Panc1 (cell line): ENCODE data around the gene SMARCA1. TPM values are rescaled to one million over a fixed set of nuclear protein-coding genes. Genes with fewer than 3 reads are reported as not detected.

Experiments
- ATAC-seq: fragments of 200-7000 bp; cut with Tn5 transposase; 2 replicates; pipeline ENCODE4 v1.9.1; 2020; ENCODE audit warnings: mild to moderate bottlenecking, moderate library complexity
- BruUV-seq: library from RNA; stranded (reverse); fragments of 400-500 nt; replicated peaks from 2 replicates; lab custom pipeline; 2021; lab: Mats Ljungman, UMichigan
- CTCF ChIA-PET: fragments of 300-600 bp; sonication (Branson Sonifier 250); formaldehyde crosslinking; loops from one replicate; lab custom pipeline; 2022; ENCODE audit warnings: antibody characterized with exemption; lab: Charles Lee
- POLR2A ChIA-PET: fragments of 300-600 bp; sonication (Branson Sonifier 250); formaldehyde crosslinking; loops from one replicate; lab custom pipeline; 2022; ENCODE audit warnings: antibody characterized with exemption; lab: Charles Lee
- DNase-seq: peaks from one replicate; pipeline ENCODE4 v3.0.0-alpha.2; 2010; ENCODE audit warnings: low read depth, low spot score
- H3K27ac ChIP-seq: 2 replicates; pipeline ENCODE4 v1.5.1; 2011; ENCODE audit warnings: mild to moderate bottlenecking, low read length, inconsistent platforms
- H3K27me3 ChIP-seq: fragments of 200-500 bp; sonication (Bioruptor generic); 2 replicates; pipeline ENCODE4 v1.6.0; 2014; ENCODE audit warnings: low read length, inconsistent platforms; ENCODE audit not compliant: control insufficient read depth, insufficient read depth
- H3K36me3 ChIP-seq: fragments of 200-500 bp; sonication (Bioruptor generic); 2 replicates; pipeline ENCODE4 v1.5.1; 2014; ENCODE audit warnings: inconsistent platforms, mild to moderate bottlenecking, low read length, moderate library complexity; ENCODE audit not compliant: control insufficient read depth, insufficient read depth
- H3K4me1 ChIP-seq: 2 replicates; pipeline ENCODE4 v1.5.1; 2011; ENCODE audit warnings: inconsistent platforms, mild to moderate bottlenecking, low read length, moderate library complexity; ENCODE audit not compliant: control insufficient read depth, insufficient read depth
- H3K4me3 ChIP-seq, 2 experiments: 2 replicates each; pipeline ENCODE4 v1.5.1; 2011 to 2012; ENCODE audit warnings: low read depth in 2 of 2, low read length in 2 of 2, mild to moderate bottlenecking in 2 of 2, inconsistent platforms in 1 of 2, moderate library complexity in 1 of 2
- H3K9me3 ChIP-seq: fragments of 200-500 bp; sonication (Bioruptor generic); 2 replicates; pipeline ENCODE4 v1.5.1; 2014; ENCODE audit warnings: low read depth, mild to moderate bottlenecking, inconsistent platforms, low read length, moderate library complexity; ENCODE audit not compliant: control insufficient read depth, insufficient read depth
- POLR2AphosphoS5 ChIP-seq: IDR thresholded peaks from 2 replicates; pipeline ENCODE4 v1.6.1; 2012; ENCODE audit warnings: mild to moderate bottlenecking, low read depth, low read length, moderate library complexity
- SIN3A ChIP-seq: IDR thresholded peaks from 2 replicates; pipeline ENCODE4 v1.6.1; 2012; ENCODE audit warnings: low read depth, mild to moderate bottlenecking, low read length, moderate library complexity, borderline replicate concordance; ENCODE audit not compliant: insufficient read depth
- TCF7L2 ChIP-seq: IDR thresholded peaks from 2 replicates; pipeline ENCODE4 v1.6.1; 2011; ENCODE audit warnings: mild to moderate bottlenecking, low read depth, low read length, inconsistent platforms
- in situ Hi-C: cut with HindIII; loops from 2 replicates; pipeline ENCODE4 v1.10.0; 2016; ENCODE audit warnings: low sequenced_read_pairs, low pct_unique_long_range_greater_than_20kb
- intact Hi-C: fragments of 100-400 bp; cut with micrococcal nuclease; formaldehyde crosslinking; loops from one replicate; pipeline ENCODE4 v1.10.0; 2022; ENCODE audit not compliant: unreplicated experiment
- total RNA-seq: library from RNA; stranded (reverse); gene quantifications from one replicate; pipeline ENCODE4 v1.2.1, GENCODE V29; 2021; ENCODE audit not compliant: unreplicated experiment
- TF ChIP-seq, protein P1 (sequence below): fragments of 450-650 bp; IDR thresholded peaks from 2 replicates; pipeline ENCODE4 v1.5.1; 2017; ENCODE audit warnings: mild to moderate bottlenecking
- TF ChIP-seq, protein P2 (sequence below), 2 experiments: IDR thresholded peaks; 2 replicates each; pipeline ENCODE4 v1.6.1; 2011 to 2012; ENCODE audit warnings: low read depth in 2 of 2, control low read depth in 1 of 2, low read length in 1 of 2, mild to moderate bottlenecking in 1 of 2, moderate library complexity in 1 of 2; ENCODE audit not compliant: insufficient read depth in 1 of 2

The SMARCA1 gene
- total RNA-seq, 1 experiment from 2014 or later, result 130 TPM

DNA sequence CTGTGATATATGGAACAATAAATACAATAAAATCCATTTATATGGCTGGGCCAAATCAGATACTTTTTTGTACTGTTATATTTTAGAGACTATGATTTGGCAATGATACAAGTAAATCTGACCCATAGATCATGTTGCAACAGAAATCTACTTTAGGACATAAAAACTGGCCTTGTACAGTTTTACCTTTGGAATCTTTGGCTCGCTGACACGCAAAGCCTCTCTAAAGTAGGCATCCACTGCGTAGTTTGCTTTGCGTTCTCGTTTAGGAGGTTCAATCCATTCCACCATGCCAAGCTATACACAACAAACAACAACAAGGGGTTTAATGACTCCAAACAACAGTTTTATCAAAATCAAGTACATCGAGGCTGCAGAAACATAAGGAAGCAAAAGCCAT lies 42.4 kb downstream of the SMARCA1 start:
- BruUV-seq, result no TSS peak
- Histone ChIP-seq H3K27ac (no peak overlapping the region), H3K9me3 (no peaks in the 10 kb centered on the region), H3K4me1 (no peaks in the 10 kb centered on the region), H3K27me3 (no peaks in the 10 kb centered on the region), H3K36me3 (peaks cover 38% of the 10 kb centered on the region), H3K4me3 (no peak overlapping the region)
- no peak for DNase-seq
- no peak for ATAC-seq
- TF ChIP-seq SIN3A, result no peak
- TF ChIP-seq, protein P1, sequence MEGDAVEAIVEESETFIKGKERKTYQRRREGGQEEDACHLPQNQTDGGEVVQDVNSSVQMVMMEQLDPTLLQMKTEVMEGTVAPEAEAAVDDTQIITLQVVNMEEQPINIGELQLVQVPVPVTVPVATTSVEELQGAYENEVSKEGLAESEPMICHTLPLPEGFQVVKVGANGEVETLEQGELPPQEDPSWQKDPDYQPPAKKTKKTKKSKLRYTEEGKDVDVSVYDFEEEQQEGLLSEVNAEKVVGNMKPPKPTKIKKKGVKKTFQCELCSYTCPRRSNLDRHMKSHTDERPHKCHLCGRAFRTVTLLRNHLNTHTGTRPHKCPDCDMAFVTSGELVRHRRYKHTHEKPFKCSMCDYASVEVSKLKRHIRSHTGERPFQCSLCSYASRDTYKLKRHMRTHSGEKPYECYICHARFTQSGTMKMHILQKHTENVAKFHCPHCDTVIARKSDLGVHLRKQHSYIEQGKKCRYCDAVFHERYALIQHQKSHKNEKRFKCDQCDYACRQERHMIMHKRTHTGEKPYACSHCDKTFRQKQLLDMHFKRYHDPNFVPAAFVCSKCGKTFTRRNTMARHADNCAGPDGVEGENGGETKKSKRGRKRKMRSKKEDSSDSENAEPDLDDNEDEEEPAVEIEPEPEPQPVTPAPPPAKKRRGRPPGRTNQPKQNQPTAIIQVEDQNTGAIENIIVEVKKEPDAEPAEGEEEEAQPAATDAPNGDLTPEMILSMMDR, result no peak
- TF ChIP-seq POLR2AphosphoS5, result no peak
- TF ChIP-seq, protein P2, sequence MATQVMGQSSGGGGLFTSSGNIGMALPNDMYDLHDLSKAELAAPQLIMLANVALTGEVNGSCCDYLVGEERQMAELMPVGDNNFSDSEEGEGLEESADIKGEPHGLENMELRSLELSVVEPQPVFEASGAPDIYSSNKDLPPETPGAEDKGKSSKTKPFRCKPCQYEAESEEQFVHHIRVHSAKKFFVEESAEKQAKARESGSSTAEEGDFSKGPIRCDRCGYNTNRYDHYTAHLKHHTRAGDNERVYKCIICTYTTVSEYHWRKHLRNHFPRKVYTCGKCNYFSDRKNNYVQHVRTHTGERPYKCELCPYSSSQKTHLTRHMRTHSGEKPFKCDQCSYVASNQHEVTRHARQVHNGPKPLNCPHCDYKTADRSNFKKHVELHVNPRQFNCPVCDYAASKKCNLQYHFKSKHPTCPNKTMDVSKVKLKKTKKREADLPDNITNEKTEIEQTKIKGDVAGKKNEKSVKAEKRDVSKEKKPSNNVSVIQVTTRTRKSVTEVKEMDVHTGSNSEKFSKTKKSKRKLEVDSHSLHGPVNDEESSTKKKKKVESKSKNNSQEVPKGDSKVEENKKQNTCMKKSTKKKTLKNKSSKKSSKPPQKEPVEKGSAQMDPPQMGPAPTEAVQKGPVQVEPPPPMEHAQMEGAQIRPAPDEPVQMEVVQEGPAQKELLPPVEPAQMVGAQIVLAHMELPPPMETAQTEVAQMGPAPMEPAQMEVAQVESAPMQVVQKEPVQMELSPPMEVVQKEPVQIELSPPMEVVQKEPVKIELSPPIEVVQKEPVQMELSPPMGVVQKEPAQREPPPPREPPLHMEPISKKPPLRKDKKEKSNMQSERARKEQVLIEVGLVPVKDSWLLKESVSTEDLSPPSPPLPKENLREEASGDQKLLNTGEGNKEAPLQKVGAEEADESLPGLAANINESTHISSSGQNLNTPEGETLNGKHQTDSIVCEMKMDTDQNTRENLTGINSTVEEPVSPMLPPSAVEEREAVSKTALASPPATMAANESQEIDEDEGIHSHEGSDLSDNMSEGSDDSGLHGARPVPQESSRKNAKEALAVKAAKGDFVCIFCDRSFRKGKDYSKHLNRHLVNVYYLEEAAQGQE (IDR thresholded peaks at IDR 0.05; ENCODE audit: insufficient read depth in 1 of 2, low read depth in 2 of 2, low read length in 1 of 2), result no peak
- TF ChIP-seq TCF7L2, result no peak
- in situ Hi-C loops (no loop called here), intact Hi-C loops (no loop called here)
- ChIA-PET CTCF (no interaction called here), POLR2A (no interaction called here)

DNA sequence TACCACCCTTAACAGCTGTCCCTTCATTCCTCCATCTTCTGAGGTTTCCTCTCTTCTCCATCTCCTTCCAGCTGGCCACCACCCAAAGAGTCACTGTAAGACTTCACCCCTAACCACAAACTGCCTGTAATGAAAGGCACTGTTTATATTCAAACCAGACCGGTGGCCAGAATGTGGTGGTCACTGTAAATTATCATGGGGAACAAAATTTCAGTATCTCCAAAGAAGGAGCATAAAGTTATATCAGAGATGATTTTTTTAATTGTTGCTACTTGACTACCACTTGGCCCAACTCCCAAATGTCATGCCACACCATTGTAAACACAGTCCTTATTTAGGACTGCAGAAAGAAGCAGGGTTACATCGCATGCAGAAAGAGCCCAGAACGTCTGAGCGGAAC lies 44.8 kb downstream of the SMARCA1 start:
- no peak overlapping the region for H3K4me3 ChIP-seq

More for the DNA sequence above, 44.8 kb downstream of the SMARCA1 start:
- no peaks in the 10 kb centered on the region for H3K27me3 ChIP-seq
- H3K36me3 ChIP-seq, result peaks cover 38% of the 10 kb centered on the region
- in situ Hi-C loops, result no loop called here
- H3K4me1 ChIP-seq, result no peaks in the 10 kb centered on the region
- CTCF ChIA-PET, result no interaction called here
- TF ChIP-seq, protein P1, result no peak
- TF ChIP-seq SIN3A, result no peak
- TF ChIP-seq, protein P2 (IDR thresholded peaks at IDR 0.05; ENCODE audit: insufficient read depth in 1 of 2, low read depth in 2 of 2, low read length in 1 of 2), result no peak
- no peak for TF ChIP-seq POLR2AphosphoS5
- TF ChIP-seq TCF7L2, result no peak
- ATAC-seq (no peak), DNase-seq (no peak)
- H3K9me3 ChIP-seq, result no peaks in the 10 kb centered on the region
- no peak overlapping the region for H3K27ac ChIP-seq
- BruUV-seq, result no TSS peak
- POLR2A ChIA-PET, result no interaction called here
- intact Hi-C loops, result no loop called here
